A549 (cell line): ENCODE results near the gene ST6GALNAC1.

Experiments
- CTCF ChIP-seq: fragments of >200 bp; sonication (Bioruptor Twin); formaldehyde crosslinking; IDR thresholded peaks from 3 replicates; pipeline ENCODE4 v1.5.1; 2016
- RAD21 ChIP-seq, 2 experiments: fragments of >200 bp in 1 of 2; sonication (Bioruptor Twin) in 1 of 2; formaldehyde crosslinking in 1 of 2; IDR thresholded peaks in 1 of 2; conservative IDR thresholded peaks in 1 of 2; 2 replicates in 1 of 2; 3 replicates in 1 of 2; pipeline ENCODE4 v1.6.1; 2012 to 2018; ENCODE audit warnings: inconsistent platforms in 1 of 2
- REST ChIP-seq: fragments of 200-600 bp; sonication (generic); IDR thresholded peaks from 2 replicates; pipeline ENCODE4 v1.6.1; 2016; ENCODE audit warnings: antibody characterized with exemption, mild to moderate bottlenecking, moderate library complexity
- SMC3 ChIP-seq: fragments of >200 bp; sonication (Bioruptor Twin); formaldehyde crosslinking; IDR thresholded peaks from 3 replicates; pipeline ENCODE4 v1.6.1; 2018; ENCODE audit warnings: inconsistent platforms
- ZFP36 ChIP-seq: fragments of 450-650 bp; IDR thresholded peaks from 2 replicates; pipeline ENCODE4 v1.6.1; 2014; ENCODE audit warnings: borderline replicate concordance; ENCODE audit not compliant: partially characterized antibody

GRCh38 chr17:76579281-76579680 is 64.3 kb downstream of the ST6GALNAC1 start:
- TF ChIP-seq ZFP36 (no peak), SMC3 (no peak), CTCF (no peak), RAD21 (conservative IDR thresholded peaks at IDR 0.05 in 1 of 2, IDR thresholded peaks at IDR 0.05 in 1 of 2) (no peak), REST (no peak)
